ENCODE measurements around the gene PRIM1. TPM values are rescaled to one million over a fixed set of nuclear protein-coding genes. Genes with fewer than 3 reads are reported as not detected.
"Not testable (repeated sequence)": the region's sequence is repeated elsewhere in the genome, so short reads cannot be mapped to it uniquely, and the experiment has no call there.

Gene PRIM1
- polyA plus RNA-seq, 3 donors = 3.6 to 6.3 (median 5.6) TPM

- no peak for DNase-seq
- Mint-ChIP-seq H3K9me3 (no peaks in the 10 kb centered on the region), H3K36me3 (peaks cover 51 to 65% of the 10 kb centered on the region in 2 donors), H3K27me3 (ENCODE audit: low read depth in 3 of 3) (peaks cover 0 to 2% (median 0%) of the 10 kb centered on the region in 3 donors), H3K4me1 (peaks cover 40% of the 10 kb centered on the region), H3K4me3 (no peak overlapping the region), H3K27ac (peak overlapping the region in 3 of 7 donors; percentile 33 to 61 (median 40))
- Histone ChIP-seq H3K9ac (ENCODE audit: insufficient read depth, low read length, poor library complexity, severe bottlenecking) (no peak overlapping the region), H3K9me3 (replicated peaks in 1 of 2; ENCODE audit: control insufficient read depth in 1 of 2, insufficient read depth in 1 of 2, low read length in 2 of 2) (no peaks in the 10 kb centered on the region), H4K20me1 (ENCODE audit: insufficient read depth, low read length) (peaks cover 60% of the 10 kb centered on the region), H3K4me2 (replicated peaks; ENCODE audit: extremely low read depth, low read length, poor library complexity, severe bottlenecking) (no peak overlapping the region), H3K79me2 (ENCODE audit: insufficient read depth, low read length) (peaks cover 42% of the 10 kb centered on the region), H3K4me1 (ENCODE audit: control insufficient read depth in 1 of 2, insufficient read depth in 2 of 2, low read length in 2 of 2) (peaks cover 0 to 32% of the 10 kb centered on the region in 2 donors), H3K27me3 (ENCODE audit: control insufficient read depth in 2 of 2, insufficient read depth in 2 of 2, low read length in 2 of 2) (no peaks in the 10 kb centered on the region), H3K4me3 (replicated peaks in 1 of 3; ENCODE audit: low read depth in 2 of 3, low read length in 3 of 3) (no peak overlapping the region), H3K36me3 (replicated peaks in 1 of 2; ENCODE audit: control insufficient read depth in 1 of 2, insufficient read depth in 2 of 2, low read length in 2 of 2) (peaks cover 50 to 68% of the 10 kb centered on the region in 2 donors), H2AFZ (ENCODE audit: insufficient read depth, low read depth, low read length, poor library complexity, severe bottlenecking) (no peak overlapping the region), H3K27ac (ENCODE audit: low read depth in 1 of 2, low read length in 2 of 2) (peak overlapping the region in 1 of 2 donors; percentile 38)
- TF ChIP-seq CTCF (IDR thresholded peaks at IDR 0.05) = no peak
- intact Hi-C loops (cut with micrococcal nuclease) = no loop called here
- WGBS (ENCODE audit: insufficient coverage) = no CpG with 5 or more reads among the region's 3 CpGs
Measured at GRCh38 chr12:56713345-56713744, 38.8 kb downstream of the PRIM1 start.

GRCh38 chr12:56709759-56710376 lies 42.3 kb downstream of the PRIM1 start:
- Histone ChIP-seq H3K9ac (ENCODE audit: insufficient read depth, low read length, poor library complexity, severe bottlenecking) (no peak overlapping the region), H3K27ac (ENCODE audit: low read depth in 1 of 2, low read length in 2 of 2) (peak overlapping the region in 1 of 2 donors; percentile 1), H3K79me2 (ENCODE audit: insufficient read depth, low read length) (peaks cover 7% of the 10 kb centered on the region), H2AFZ (ENCODE audit: insufficient read depth, low read depth, low read length, poor library complexity, severe bottlenecking) (no peak overlapping the region), H3K9me3 (replicated peaks in 1 of 2; ENCODE audit: control insufficient read depth in 1 of 2, insufficient read depth in 1 of 2, low read length in 2 of 2) (no peaks in the 10 kb centered on the region), H4K20me1 (ENCODE audit: insufficient read depth, low read length) (peaks cover 25% of the 10 kb centered on the region), H3K4me1 (ENCODE audit: control insufficient read depth in 1 of 2, insufficient read depth in 2 of 2, low read length in 2 of 2) (peaks cover 14 to 30% of the 10 kb centered on the region in 2 donors), H3K36me3 (replicated peaks in 1 of 2; ENCODE audit: control insufficient read depth in 1 of 2, insufficient read depth in 2 of 2, low read length in 2 of 2) (peaks cover 38 to 42% of the 10 kb centered on the region in 2 donors), H3K27me3 (ENCODE audit: control insufficient read depth in 2 of 2, insufficient read depth in 2 of 2, low read length in 2 of 2) (no peaks in the 10 kb centered on the region), H3K4me2 (replicated peaks; ENCODE audit: extremely low read depth, low read length, poor library complexity, severe bottlenecking) (no peak overlapping the region), H3K4me3 (replicated peaks in 1 of 3; ENCODE audit: low read depth in 2 of 3, low read length in 3 of 3) (no peak overlapping the region)
- intact Hi-C loops (cut with micrococcal nuclease) = no loop called here
- Mint-ChIP-seq H3K27ac (peak overlapping the region in 6 of 7 donors; percentile 25 to 73 (median 60)), H3K27me3 (ENCODE audit: low read depth in 3 of 3) (no peaks in the 10 kb centered on the region), H3K4me3 (no peak overlapping the region), H3K9me3 (peaks cover 0 to 2% (median 0%) of the 10 kb centered on the region in 7 donors), H3K36me3 (peaks cover 33 to 42% of the 10 kb centered on the region in 2 donors), H3K4me1 (peaks cover 33% of the 10 kb centered on the region)
- no CpG with 5 or more reads among the region's 5 CpGs for WGBS (ENCODE audit: insufficient coverage)
- no peak for TF ChIP-seq CTCF (IDR thresholded peaks at IDR 0.05)
- DNase-seq = no peak

GRCh38 chr12:56704522-56704921 lies 47.6 kb downstream of the PRIM1 start:
- intact Hi-C loops (cut with micrococcal nuclease); H3K36me3 ChIP-seq (replicated peaks in 1 of 2; ENCODE audit: control insufficient read depth in 1 of 2, insufficient read depth in 2 of 2, low read length in 2 of 2); H3K9me3 Mint-ChIP-seq; H3K9me3 ChIP-seq (replicated peaks in 1 of 2; ENCODE audit: control insufficient read depth in 1 of 2, insufficient read depth in 1 of 2, low read length in 2 of 2); H3K27ac ChIP-seq (ENCODE audit: low read depth in 1 of 2, low read length in 2 of 2); H3K4me3 ChIP-seq (replicated peaks in 1 of 3; ENCODE audit: low read depth in 2 of 3, low read length in 3 of 3); H3K79me2 ChIP-seq (ENCODE audit: insufficient read depth, low read length); H2AFZ ChIP-seq (ENCODE audit: insufficient read depth, low read depth, low read length, poor library complexity, severe bottlenecking); H3K9ac ChIP-seq (ENCODE audit: insufficient read depth, low read length, poor library complexity, severe bottlenecking); H3K4me2 ChIP-seq (replicated peaks; ENCODE audit: extremely low read depth, low read length, poor library complexity, severe bottlenecking); H3K36me3 Mint-ChIP-seq; H4K20me1 ChIP-seq (ENCODE audit: insufficient read depth, low read length); H3K27me3 ChIP-seq (ENCODE audit: control insufficient read depth in 2 of 2, insufficient read depth in 2 of 2, low read length in 2 of 2); H3K4me3 Mint-ChIP-seq; DNase-seq; H3K27me3 Mint-ChIP-seq (ENCODE audit: low read depth in 3 of 3): not testable (repeated sequence)
- WGBS (ENCODE audit: insufficient coverage) = 100% methylated on average over 5 of the region's 5 CpGs
- H3K27ac Mint-ChIP-seq = peak overlapping the region in 3 of 7 donors; percentile 15 to 87 (median 18)
- H3K4me1 Mint-ChIP-seq = peaks cover 39% of the 10 kb centered on the region
- peaks cover 41 to 53% of the 10 kb centered on the region in 2 donors for H3K4me1 ChIP-seq (ENCODE audit: control insufficient read depth in 1 of 2, insufficient read depth in 2 of 2, low read length in 2 of 2)
